Measurements from ENCODE around the gene COX11.

The COX11 gene

GRCh38 chr17:54967621-54968261 lies 713 bp downstream of the COX11 start:
- TF ChIP-seq MYC (IDR thresholded peaks at IDR 0.05; ENCODE audit: low read depth, low read length): no peak
- TF ChIP-seq POLR2A (IDR thresholded peaks at IDR 0.05; ENCODE audit: extremely low read depth, insufficient read length): no peak
- peak; percentile 23 for TF ChIP-seq CTCF (IDR thresholded peaks at IDR 0.05; ENCODE audit: low read depth, low read length)
- TF ChIP-seq, protein P1, sequence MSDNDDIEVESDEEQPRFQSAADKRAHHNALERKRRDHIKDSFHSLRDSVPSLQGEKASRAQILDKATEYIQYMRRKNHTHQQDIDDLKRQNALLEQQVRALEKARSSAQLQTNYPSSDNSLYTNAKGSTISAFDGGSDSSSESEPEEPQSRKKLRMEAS (IDR thresholded peaks at IDR 0.05; ENCODE audit: low read depth, low read length): no peak
- H3K4me3 ChIP-seq (ENCODE audit: low read depth, low read length): peak overlapping the region; percentile 96
- peak; percentile 31 for DNase-seq (ENCODE audit: low read depth)

DNA sequence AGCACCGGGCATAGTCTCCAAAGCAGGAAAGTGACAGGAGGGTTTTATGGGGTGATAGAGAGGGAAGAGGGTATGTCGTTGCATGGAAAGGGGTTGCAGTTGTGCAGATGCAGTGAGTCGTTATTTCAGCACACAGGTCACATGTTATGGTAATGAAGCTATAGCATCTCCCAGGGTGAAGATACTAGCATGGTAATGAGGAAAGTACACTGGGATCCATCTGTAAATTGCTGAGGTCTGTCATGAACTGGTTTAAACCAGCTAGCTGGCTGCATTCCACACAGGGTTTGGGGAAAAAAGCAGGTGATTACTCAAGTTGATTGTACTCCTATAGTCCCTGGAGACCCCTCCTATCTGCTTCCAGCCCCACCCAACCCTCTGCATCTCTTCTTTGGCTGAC lies 11.7 kb downstream of the COX11 start:
- DNase-seq (ENCODE audit: low read depth): no peak
- TF ChIP-seq, protein P1 (IDR thresholded peaks at IDR 0.05; ENCODE audit: low read depth, low read length): no peak
- no peak for TF ChIP-seq POLR2A (IDR thresholded peaks at IDR 0.05; ENCODE audit: extremely low read depth, insufficient read length)
- TF ChIP-seq MYC (IDR thresholded peaks at IDR 0.05; ENCODE audit: low read depth, low read length): no peak
- no peak for TF ChIP-seq CTCF (IDR thresholded peaks at IDR 0.05; ENCODE audit: low read depth, low read length)
- H3K4me3 ChIP-seq (ENCODE audit: low read depth, low read length): no peak overlapping the region

- no peak for DNase-seq (ENCODE audit: low read depth)
- H3K4me3 ChIP-seq (ENCODE audit: low read depth, low read length): no peak overlapping the region
- TF ChIP-seq, protein P1 (IDR thresholded peaks at IDR 0.05; ENCODE audit: low read depth, low read length): no peak
- TF ChIP-seq CTCF (IDR thresholded peaks at IDR 0.05; ENCODE audit: low read depth, low read length) (no peak), MYC (IDR thresholded peaks at IDR 0.05; ENCODE audit: low read depth, low read length) (no peak), POLR2A (IDR thresholded peaks at IDR 0.05; ENCODE audit: extremely low read depth, insufficient read length) (no peak)
Observed at GRCh38 chr17:54951286-54951685, 17.2 kb downstream of the COX11 start.

DNA sequence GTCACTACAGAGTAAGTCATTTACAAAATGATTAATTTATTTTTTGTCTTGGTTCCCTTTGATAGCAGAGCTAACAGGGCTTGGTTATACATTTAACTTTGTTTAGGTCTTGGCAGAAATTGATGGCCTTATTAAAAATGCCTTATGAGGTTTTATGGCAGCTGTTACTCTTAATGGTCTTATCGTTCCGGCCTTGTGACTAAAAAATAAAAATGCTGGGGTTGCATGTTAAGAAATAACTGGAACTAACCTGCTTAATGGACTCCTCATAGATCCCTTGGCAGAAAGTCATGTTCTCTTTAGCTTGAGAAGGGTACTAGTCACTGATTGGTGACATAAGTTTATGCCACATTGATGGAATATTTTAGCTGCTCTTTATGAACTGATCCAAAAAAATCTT lies 18.3 kb downstream of the COX11 start:
- TF ChIP-seq, protein P1 (IDR thresholded peaks at IDR 0.05; ENCODE audit: low read depth, low read length): no peak
- TF ChIP-seq CTCF (IDR thresholded peaks at IDR 0.05; ENCODE audit: low read depth, low read length): no peak
- TF ChIP-seq MYC (IDR thresholded peaks at IDR 0.05; ENCODE audit: low read depth, low read length): no peak
- no peak for TF ChIP-seq POLR2A (IDR thresholded peaks at IDR 0.05; ENCODE audit: extremely low read depth, insufficient read length)
- no peak overlapping the region for H3K4me3 ChIP-seq (ENCODE audit: low read depth, low read length)
- DNase-seq (ENCODE audit: low read depth): no peak

GRCh38 chr17:54948380-54948779 lies 20.1 kb downstream of the COX11 start:
- DNase-seq (ENCODE audit: low read depth): peak; percentile 71
- H3K4me3 ChIP-seq (ENCODE audit: low read depth, low read length): no peak overlapping the region
- TF ChIP-seq MYC (IDR thresholded peaks at IDR 0.05; ENCODE audit: low read depth, low read length) (no peak), CTCF (IDR thresholded peaks at IDR 0.05; ENCODE audit: low read depth, low read length) (no peak), POLR2A (IDR thresholded peaks at IDR 0.05; ENCODE audit: extremely low read depth, insufficient read length) (no peak)
- TF ChIP-seq, protein P1 (IDR thresholded peaks at IDR 0.05; ENCODE audit: low read depth, low read length): no peak
